Measurements from ENCODE around the gene ZNF335. TPM values are rescaled to one million over a fixed set of nuclear protein-coding genes. Genes with fewer than 3 reads are reported as not detected.

The ZNF335 gene
- total RNA-seq, 1 donor: 17.7 TPM

DNA sequence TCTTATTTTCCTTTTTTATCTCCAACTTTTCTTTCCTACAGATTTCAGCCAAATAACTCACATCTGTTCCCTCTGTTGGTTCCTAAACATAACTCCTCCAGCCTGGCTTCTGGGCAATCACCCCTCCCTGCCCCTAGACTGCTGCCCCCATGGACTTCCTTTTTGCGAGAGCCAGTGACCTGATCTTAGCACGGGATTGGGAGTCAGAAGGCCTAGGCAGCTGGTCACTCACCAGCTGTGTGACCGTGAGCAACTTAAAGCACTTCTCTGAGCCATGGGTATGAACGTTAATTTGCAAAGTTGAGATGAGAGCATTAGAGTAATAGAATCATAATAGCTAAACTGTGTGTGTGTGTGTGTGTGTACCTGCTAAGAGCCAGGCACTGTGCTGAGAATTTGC lies 32.2 kb upstream of the ZNF335 start:
- DNase-seq (ENCODE audit: low read depth): no peak
- TF ChIP-seq, protein P1, sequence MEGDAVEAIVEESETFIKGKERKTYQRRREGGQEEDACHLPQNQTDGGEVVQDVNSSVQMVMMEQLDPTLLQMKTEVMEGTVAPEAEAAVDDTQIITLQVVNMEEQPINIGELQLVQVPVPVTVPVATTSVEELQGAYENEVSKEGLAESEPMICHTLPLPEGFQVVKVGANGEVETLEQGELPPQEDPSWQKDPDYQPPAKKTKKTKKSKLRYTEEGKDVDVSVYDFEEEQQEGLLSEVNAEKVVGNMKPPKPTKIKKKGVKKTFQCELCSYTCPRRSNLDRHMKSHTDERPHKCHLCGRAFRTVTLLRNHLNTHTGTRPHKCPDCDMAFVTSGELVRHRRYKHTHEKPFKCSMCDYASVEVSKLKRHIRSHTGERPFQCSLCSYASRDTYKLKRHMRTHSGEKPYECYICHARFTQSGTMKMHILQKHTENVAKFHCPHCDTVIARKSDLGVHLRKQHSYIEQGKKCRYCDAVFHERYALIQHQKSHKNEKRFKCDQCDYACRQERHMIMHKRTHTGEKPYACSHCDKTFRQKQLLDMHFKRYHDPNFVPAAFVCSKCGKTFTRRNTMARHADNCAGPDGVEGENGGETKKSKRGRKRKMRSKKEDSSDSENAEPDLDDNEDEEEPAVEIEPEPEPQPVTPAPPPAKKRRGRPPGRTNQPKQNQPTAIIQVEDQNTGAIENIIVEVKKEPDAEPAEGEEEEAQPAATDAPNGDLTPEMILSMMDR (IDR thresholded peaks at IDR 0.05; ENCODE audit: insufficient read depth, low read depth, low read length): no peak
- H3K4me3 ChIP-seq (ENCODE audit: low read depth, low read length): no peak overlapping the region

DNA sequence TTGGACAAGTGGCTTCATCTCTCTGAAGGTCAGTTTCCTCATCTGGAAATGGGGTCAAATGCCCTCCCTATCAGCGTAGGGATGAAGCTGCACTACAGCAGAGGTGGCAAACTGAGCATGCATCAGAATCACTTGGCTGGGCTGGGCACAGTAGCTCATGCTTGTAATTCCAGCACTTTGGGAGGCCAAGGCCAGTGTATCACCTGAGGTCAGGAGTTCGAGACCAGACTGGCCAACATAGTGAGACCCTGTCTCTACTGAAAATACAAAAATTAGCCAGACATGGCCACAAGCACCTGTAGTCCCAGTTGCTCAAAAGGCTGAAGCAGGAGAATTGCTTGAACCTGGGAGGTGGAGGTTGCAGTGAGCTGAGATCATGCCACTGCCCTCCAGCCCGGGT lies 30.0 kb upstream of the ZNF335 start:
- TF ChIP-seq, protein P1 (IDR thresholded peaks at IDR 0.05; ENCODE audit: insufficient read depth, low read depth, low read length): no peak
- DNase-seq (ENCODE audit: low read depth): no peak
- no peak overlapping the region for H3K4me3 ChIP-seq (ENCODE audit: low read depth, low read length)

DNA sequence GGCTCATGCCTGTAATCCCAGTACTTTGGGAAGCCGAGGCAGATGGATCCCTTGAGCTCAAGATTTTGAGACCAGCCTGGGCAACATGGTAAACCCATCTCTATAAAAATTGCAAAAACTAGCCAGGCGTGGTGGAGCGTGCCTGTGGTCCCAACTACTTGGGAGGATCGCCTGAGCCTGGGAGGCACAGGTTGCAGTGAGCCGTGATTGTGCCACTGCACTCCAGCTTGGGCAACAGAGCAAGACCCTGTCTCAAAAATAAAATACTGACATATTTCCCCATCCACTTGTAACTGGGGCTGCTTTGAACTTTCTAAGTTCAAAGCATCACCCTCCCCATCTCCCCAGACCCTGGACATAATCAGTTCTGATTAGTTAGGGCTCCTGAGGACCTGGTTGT lies 29.5 kb upstream of the ZNF335 start:
- no peak for DNase-seq (ENCODE audit: low read depth)
- TF ChIP-seq, protein P1 (IDR thresholded peaks at IDR 0.05; ENCODE audit: insufficient read depth, low read depth, low read length): no peak
- H3K4me3 ChIP-seq (ENCODE audit: low read depth, low read length): no peak overlapping the region

DNA sequence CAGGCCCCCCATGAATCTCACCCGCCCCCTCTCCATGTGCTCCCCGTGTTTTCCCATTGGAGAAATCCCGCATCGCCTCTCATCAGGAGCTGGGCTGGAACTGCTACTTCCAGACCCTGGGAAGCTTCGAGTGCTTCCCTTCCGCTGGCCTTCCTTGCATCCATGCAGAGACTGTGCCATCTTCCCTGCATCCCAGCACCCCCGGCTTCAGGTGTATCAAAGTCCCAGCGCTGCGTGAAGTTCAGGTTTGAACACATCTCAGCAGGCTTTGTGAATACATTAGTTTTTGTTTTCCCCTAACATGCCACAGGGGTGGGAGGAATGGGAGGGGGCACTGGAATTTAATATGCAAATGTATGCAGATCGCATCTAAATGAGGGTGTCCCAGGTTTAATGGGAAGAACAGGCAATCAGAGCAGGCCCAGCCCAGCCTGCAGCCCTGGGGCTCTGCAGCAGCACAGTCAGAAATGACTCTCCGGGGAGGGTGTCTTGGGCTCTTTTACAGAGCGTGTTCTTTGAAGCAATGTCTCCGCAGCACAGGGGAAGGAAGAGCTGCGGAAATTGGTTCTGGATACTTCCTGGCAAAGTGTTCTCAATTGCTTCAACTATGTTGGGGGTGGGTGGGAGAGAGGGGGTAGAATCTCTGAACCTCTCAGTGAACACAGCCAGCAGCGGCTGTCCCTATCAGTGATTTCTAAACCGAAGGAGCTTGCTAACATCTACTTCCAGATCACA lies 28.4 kb upstream of the ZNF335 start:
- H3K4me3 ChIP-seq (ENCODE audit: low read depth, low read length): no peak overlapping the region
- TF ChIP-seq, protein P1 (IDR thresholded peaks at IDR 0.05; ENCODE audit: insufficient read depth, low read depth, low read length): no peak
- no peak for DNase-seq (ENCODE audit: low read depth)

DNA sequence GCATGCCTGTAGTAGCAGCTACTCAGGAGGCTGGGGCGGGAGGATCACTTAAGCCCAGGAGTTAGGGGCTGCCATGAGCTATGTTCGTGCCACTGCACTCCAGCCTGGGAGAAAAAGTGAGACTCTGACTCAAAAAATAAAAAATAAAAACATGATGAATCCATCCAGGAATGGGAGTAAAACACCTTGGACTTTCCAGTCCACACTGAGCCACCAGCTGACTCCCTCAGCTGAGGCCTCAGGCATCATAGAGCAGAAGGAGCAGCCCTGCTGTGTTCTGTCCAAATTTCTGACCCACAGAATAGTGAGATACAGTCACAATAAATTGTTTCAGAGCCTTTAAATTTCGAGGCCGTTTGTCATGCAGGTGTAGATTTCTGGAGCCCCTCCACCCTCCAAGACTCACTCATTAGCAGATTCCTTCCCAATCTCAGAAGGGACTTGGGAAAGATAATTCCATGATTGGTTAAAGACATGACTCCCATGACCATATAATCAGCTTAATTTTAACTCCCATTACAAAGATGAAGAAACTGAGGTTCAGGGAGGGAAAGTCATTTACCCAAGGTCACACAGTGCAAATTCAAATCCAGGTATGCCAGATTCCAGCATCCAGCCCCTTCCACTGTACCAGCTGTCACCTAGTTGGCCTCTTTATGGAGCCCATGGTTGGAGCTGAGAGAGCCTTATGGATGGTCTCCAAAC lies 27.7 kb upstream of the ZNF335 start:
- TF ChIP-seq, protein P1 (IDR thresholded peaks at IDR 0.05; ENCODE audit: insufficient read depth, low read depth, low read length): no peak
- no peak overlapping the region for H3K4me3 ChIP-seq (ENCODE audit: low read depth, low read length)
- DNase-seq (ENCODE audit: low read depth): no peak

DNA sequence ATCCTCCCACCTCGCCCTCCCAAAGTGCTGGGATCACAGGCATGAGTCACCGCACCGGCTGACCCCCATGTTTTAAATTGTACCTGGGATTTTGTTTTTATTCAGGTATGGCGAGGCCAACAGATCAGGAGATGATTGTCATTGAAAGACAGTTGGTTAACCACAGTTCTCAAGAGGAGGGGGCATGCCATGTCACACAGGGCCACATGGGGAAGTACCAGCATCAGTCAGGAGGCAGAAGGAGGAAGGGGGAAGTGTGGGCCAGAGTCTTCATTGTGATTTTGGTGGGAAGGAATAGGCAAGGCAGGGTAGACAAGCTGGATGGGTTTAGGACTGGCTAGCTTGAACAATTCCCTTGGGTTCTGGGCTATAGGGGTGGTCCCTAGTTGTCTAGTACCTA lies 26.8 kb upstream of the ZNF335 start:
- TF ChIP-seq, protein P1 (IDR thresholded peaks at IDR 0.05; ENCODE audit: insufficient read depth, low read depth, low read length): no peak
- H3K4me3 ChIP-seq (ENCODE audit: low read depth, low read length): no peak overlapping the region
- no peak for DNase-seq (ENCODE audit: low read depth)

Data from fibroblast of villous mesenchyme (primary cell).